T-cell (primary cell): Measurements from ENCODE around the gene TBXA2R. TPM values are rescaled to one million over a fixed set of nuclear protein-coding genes. Genes with fewer than 3 reads are reported as not detected.

Experiments
- ATAC-seq, 4 experiments: fragments of 200-7000 bp in 3 of 4; fragments of 150-1000 bp in 1 of 4; cut with Tn5 transposase; replicated peaks in 1 of 4; 1 replicate in 3 of 4; 2 replicates in 1 of 4; pipeline ENCODE4 v1.10.0; 2021; ENCODE audit warnings: moderate library complexity in 3 of 4, mild to moderate bottlenecking in 2 of 4, moderate number of reproducible peaks in 1 of 4
- CTCF ChIA-PET, 2 donors: fragments of 300-600 bp; sonication (Branson Sonifier 250); formaldehyde crosslinking; loops; one replicate each; lab custom pipeline; 2022; ENCODE audit warnings: antibody characterized with exemption in 2 of 2; lab: Charles Lee
- POLR2A ChIA-PET, 2 donors: fragments of 300-600 bp; sonication (Branson Sonifier 250); formaldehyde crosslinking; loops; one replicate each; lab custom pipeline; 2022; ENCODE audit warnings: antibody characterized with exemption in 2 of 2; lab: Charles Lee
- DNase-seq, 35 experiments: peaks; one replicate each; pipeline versions ENCODE4 v3.0.0 to v3.0.0-alpha.2; 2013 to 2023
- H3K27ac ChIP-seq: one replicate; pipeline ENCODE4 v1.5.1; 2013; ENCODE audit warnings: low read length
- H3K27me3 ChIP-seq, 2 experiments: replicated peaks in 1 of 2; 1 replicate in 1 of 2; 2 replicates in 1 of 2; pipeline versions ENCODE4 v1.6.1 to v1.7.0; 2013; ENCODE audit warnings: low read length in 1 of 2, mixed read lengths in 1 of 2; ENCODE audit not compliant: control insufficient read depth in 2 of 2, insufficient read depth in 2 of 2; ENCODE audit errors: extremely low read depth in 1 of 2
- H3K36me3 ChIP-seq, 2 donors: 1 replicate in 1 of 2; 2 replicates in 1 of 2; pipeline versions ENCODE4 v1.6.1 to v1.7.0; 2013; ENCODE audit warnings: low read length in 1 of 2; ENCODE audit not compliant: control insufficient read depth in 2 of 2, insufficient read depth in 1 of 2; ENCODE audit errors: extremely low read depth in 1 of 2
- H3K4me1 ChIP-seq, 2 experiments: 1 replicate in 1 of 2; 2 replicates in 1 of 2; pipeline versions ENCODE4 v1.6.1 to v1.7.0; 2013; ENCODE audit warnings: low read length in 2 of 2, mixed read lengths in 1 of 2; ENCODE audit not compliant: insufficient read depth in 2 of 2, control insufficient read depth in 1 of 2; ENCODE audit errors: extremely low read depth in 1 of 2
- H3K4me3 ChIP-seq, 2 donors: 1 replicate in 1 of 2; 2 replicates in 1 of 2; pipeline versions ENCODE4 v1.5.1 to v1.7.0; 2013; ENCODE audit warnings: mild to moderate bottlenecking in 2 of 2, low read length in 1 of 2, moderate library complexity in 1 of 2; ENCODE audit not compliant: control insufficient read depth in 1 of 2; ENCODE audit errors: extremely low read depth in 1 of 2
- H3K9me3 ChIP-seq: 2 replicates; pipeline ENCODE4 v1.7.0; 2013
- H3K27ac Mint-ChIP-seq, 2 donors: one replicate each; pipeline ENCODE4 v1.8.0; 2020 to 2021; ENCODE audit warnings: mild to moderate bottlenecking in 2 of 2, mixed read lengths in 2 of 2
- H3K27me3 Mint-ChIP-seq, 2 donors: one replicate each; pipeline ENCODE4 v1.8.0; 2021 to 2022; ENCODE audit warnings: mixed read lengths in 2 of 2
- H3K36me3 Mint-ChIP-seq: one replicate; pipeline ENCODE4 v1.8.0; 2021; ENCODE audit warnings: mixed read lengths
- H3K4me1 Mint-ChIP-seq, 3 donors: one replicate each; pipeline ENCODE4 v1.8.0; 2020 to 2022; ENCODE audit warnings: mixed read lengths in 3 of 3, mild to moderate bottlenecking in 1 of 3
- H3K4me3 Mint-ChIP-seq, 3 donors: one replicate each; pipeline ENCODE4 v1.8.0; 2020 to 2022; ENCODE audit warnings: mild to moderate bottlenecking in 3 of 3, mixed read lengths in 3 of 3, moderate library complexity in 3 of 3
- H3K9me3 Mint-ChIP-seq, 3 donors: one replicate each; pipeline ENCODE4 v1.8.0; 2020 to 2022; ENCODE audit warnings: mixed read lengths in 3 of 3
- WGBS: methylation state at CpG from one replicate; pipeline ENCODE4 v1.1.5; 2013; ENCODE audit warnings: missing lambda C conversion rate; ENCODE audit not compliant: insufficient coverage; 5-methylcytosine and 5-hydroxymethylcytosine counted together
- total RNA-seq, 35 experiments: library from RNA in 6 of 35; stranded (reverse) in 6 of 35; fragments of 120-200 nt in 1 of 35; gene quantifications; one replicate each; pipeline versions ENCODE4 v1.2.1 to v1.2.4 and lab custom pipeline; 2013 to 2026

The TBXA2R gene
- total RNA-seq, 5 donors from 2014 or later (not counting 1 experiment from before 2014, with no cell fraction given): 2.4 to 11.2 (median 7.1) TPM

GRCh38 chr19:3612330-3612729, 5.7 kb upstream of the TBXA2R start:
- no peaks in the 10 kb centered on the region for H3K9me3 Mint-ChIP-seq

GRCh38 chr19:3611841-3612240, 5.2 kb upstream of the TBXA2R start:
- Mint-ChIP-seq H3K9me3 (no peaks in the 10 kb centered on the region), H3K27ac (no peak overlapping the region), H3K4me3 (no peak overlapping the region), H3K27me3 (no peaks in the 10 kb centered on the region), H3K4me1 (peaks cover 8 to 13% (median 12%) of the 10 kb centered on the region in 3 donors), H3K36me3 (peaks cover 5% of the 10 kb centered on the region)
- whole genome bisulfite sequencing: 94% methylated on average over 36 of the region's 36 CpGs
- Histone ChIP-seq H3K27ac (no peak overlapping the region), H3K9me3 (no peaks in the 10 kb centered on the region), H3K27me3 (peaks cover 0 to 11% of the 10 kb centered on the region in 2 experiments), H3K36me3 (peaks cover 12 to 21% of the 10 kb centered on the region in 2 donors), H3K4me3 (no peak overlapping the region), H3K4me1 (peaks cover 0 to 24% of the 10 kb centered on the region in 2 experiments)
- DNase-seq: no peak
- no peak for ATAC-seq
- POLR2A ChIA-PET: no interaction called here
- CTCF ChIA-PET: interaction anchor here in 1 of 2 donors (0.6 kb wide), 1 partner anchor 757 kb away, joined by 3 read pairs; no protein-coding TSS in a partner anchor

More at GRCh38 chr19:3612330-3612729, 5.7 kb upstream of the TBXA2R start:
- Histone ChIP-seq H3K36me3 (peaks cover 12 to 21% of the 10 kb centered on the region in 2 donors), H3K4me3 (no peak overlapping the region), H3K27ac (no peak overlapping the region), H3K4me1 (peaks cover 0 to 19% of the 10 kb centered on the region in 2 experiments), H3K27me3 (peaks cover 0 to 8% of the 10 kb centered on the region in 2 experiments), H3K9me3 (no peaks in the 10 kb centered on the region)
- Mint-ChIP-seq H3K4me3 (no peak overlapping the region), H3K27ac (no peak overlapping the region), H3K27me3 (no peaks in the 10 kb centered on the region), H3K4me1 (peaks cover 12 to 13% (median 13%) of the 10 kb centered on the region in 3 donors), H3K36me3 (peaks cover 5% of the 10 kb centered on the region)
- 97% methylated on average over 29 of the region's 33 CpGs for WGBS
- CTCF ChIA-PET: no interaction called here
- POLR2A ChIA-PET: no interaction called here
- DNase-seq (no peak), ATAC-seq (no peak)

- no peak overlapping the region for H3K4me3 ChIP-seq
- Mint-ChIP-seq H3K4me3 (no peak overlapping the region), H3K36me3 (peaks cover 5% of the 10 kb centered on the region), H3K9me3 (no peaks in the 10 kb centered on the region), H3K27ac (no peak overlapping the region), H3K4me1 (peaks cover 8 to 13% (median 12%) of the 10 kb centered on the region in 3 donors), H3K27me3 (no peaks in the 10 kb centered on the region)
- ATAC-seq (no peak), DNase-seq (no peak)
- H3K9me3 ChIP-seq: no peaks in the 10 kb centered on the region
- peaks cover 0 to 17% of the 10 kb centered on the region in 2 experiments for H3K27me3 ChIP-seq
- ChIA-PET POLR2A (no interaction called here), CTCF (interaction anchor here in 1 of 2 donors (0.6 kb wide), 1 partner anchor 758 kb away, joined by 3 read pairs; no protein-coding TSS in a partner anchor)
- H3K4me1 ChIP-seq: peaks cover 0 to 32% of the 10 kb centered on the region in 2 experiments
- WGBS: 90% methylated on average over 22 of the region's 41 CpGs
- H3K27ac ChIP-seq: no peak overlapping the region
- H3K36me3 ChIP-seq: peaks cover 12 to 21% of the 10 kb centered on the region in 2 donors
These were observed 4.4 kb upstream of the TBXA2R start for GRCh38 chr19:3610745-3611717.

- Histone ChIP-seq H3K27ac (no peak overlapping the region), H3K36me3 (peaks cover 12 to 17% of the 10 kb centered on the region in 2 donors), H3K4me3 (no peak overlapping the region), H3K4me1 (peaks cover 8 to 41% of the 10 kb centered on the region in 2 experiments), H3K27me3 (peaks cover 0 to 22% of the 10 kb centered on the region in 2 experiments), H3K9me3 (no peaks in the 10 kb centered on the region)
- 94% methylated on average over 15 of the region's 24 CpGs for WGBS
- H3K27ac Mint-ChIP-seq: no peak overlapping the region
- DNase-seq (no peak), ATAC-seq (no peak)
- H3K4me3 Mint-ChIP-seq: no peak overlapping the region
- no peaks in the 10 kb centered on the region for H3K9me3 Mint-ChIP-seq
- H3K27me3 Mint-ChIP-seq: no peaks in the 10 kb centered on the region
- POLR2A ChIA-PET: interaction anchor here in 1 of 2 donors (0.7 kb wide), 1 partner anchor 10 kb away, joined by 3 read pairs; no protein-coding TSS in a partner anchor
- H3K4me1 Mint-ChIP-seq: peaks cover 8 to 13% (median 12%) of the 10 kb centered on the region in 3 donors
- CTCF ChIA-PET: interaction anchor here in 1 of 2 donors (0.5 kb wide), 1 partner anchor 1829 kb away, joined by 3 read pairs; no protein-coding TSS in a partner anchor
- H3K36me3 Mint-ChIP-seq: peaks cover 5% of the 10 kb centered on the region
These were observed 3.4 kb upstream of the TBXA2R start for GRCh38 chr19:3609779-3610719.

GRCh38 chr19:3608750-3609322, 2.2 kb upstream of the TBXA2R start:
- Histone ChIP-seq H3K9me3 (no peaks in the 10 kb centered on the region), H3K4me1 (peaks cover 10 to 54% of the 10 kb centered on the region in 2 experiments), H3K4me3 (no peak overlapping the region), H3K27me3 (peaks cover 0 to 34% of the 10 kb centered on the region in 2 experiments), H3K36me3 (peaks cover 10 to 17% of the 10 kb centered on the region in 2 donors), H3K27ac (no peak overlapping the region)
- Mint-ChIP-seq H3K4me1 (peaks cover 8 to 13% (median 12%) of the 10 kb centered on the region in 3 donors), H3K27me3 (no peaks in the 10 kb centered on the region), H3K36me3 (peaks cover 5% of the 10 kb centered on the region), H3K27ac (no peak overlapping the region), H3K9me3 (no peaks in the 10 kb centered on the region), H3K4me3 (no peak overlapping the region)
- POLR2A ChIA-PET: interaction anchor here in 1 of 2 donors (0.7 kb wide), 1 partner anchor 8 kb away, joined by 3 read pairs; no protein-coding TSS in a partner anchor
- CTCF ChIA-PET: interaction anchor here in 1 of 2 donors (0.6 kb wide), 1 partner anchor 29 kb away, joined by 5 read pairs; no protein-coding TSS in a partner anchor
- DNase-seq (no peak), ATAC-seq (no peak)
- 48% methylated on average over 10 of the region's 21 CpGs for WGBS
